Measurements from ENCODE around the gene HIGD2A.

The HIGD2A gene

GRCh38 chr5:176368726-176369125 is 19.8 kb upstream of the HIGD2A start:
- no peak for DNase-seq (ENCODE audit: low read depth in 1 of 2, low spot score in 1 of 2)

- DNase-seq (ENCODE audit: low read depth in 1 of 2, low spot score in 1 of 2): no peak
These were observed 18.4 kb upstream of the HIGD2A start for GRCh38 chr5:176369934-176370711.

- no peak for DNase-seq (ENCODE audit: low read depth in 1 of 2, low spot score in 1 of 2)
These were observed 16.7 kb upstream of the HIGD2A start for GRCh38 chr5:176371621-176372539.

- DNase-seq (ENCODE audit: low read depth in 1 of 2, low spot score in 1 of 2): no peak
These were observed 15.3 kb upstream of the HIGD2A start for GRCh38 chr5:176373100-176373818.

- DNase-seq (ENCODE audit: low read depth in 1 of 2, low spot score in 1 of 2): no peak
These were observed 8.7 kb upstream of the HIGD2A start for GRCh38 chr5:176379881-176380280.

GRCh38 chr5:176381423-176381822 is 7.1 kb upstream of the HIGD2A start:
- DNase-seq (ENCODE audit: low read depth in 1 of 2, low spot score in 1 of 2): no peak

GRCh38 chr5:176381979-176382378 is 6.6 kb upstream of the HIGD2A start:
- no peak for DNase-seq (ENCODE audit: low read depth in 1 of 2, low spot score in 1 of 2)

- DNase-seq (ENCODE audit: low read depth in 1 of 2, low spot score in 1 of 2): no peak
These were observed 5.8 kb upstream of the HIGD2A start for GRCh38 chr5:176382721-176383120.

- DNase-seq (ENCODE audit: low read depth in 1 of 2, low spot score in 1 of 2): no peak
These were observed 5.2 kb upstream of the HIGD2A start for GRCh38 chr5:176383248-176383905.

- no peak for DNase-seq (ENCODE audit: low read depth in 1 of 2, low spot score in 1 of 2)
These were observed 4.6 kb upstream of the HIGD2A start for GRCh38 chr5:176383961-176384360.

GRCh38 chr5:176384366-176384930 is 4.1 kb upstream of the HIGD2A start:
- no peak for DNase-seq (ENCODE audit: low read depth in 1 of 2, low spot score in 1 of 2)

- no peak for DNase-seq (ENCODE audit: low read depth in 1 of 2, low spot score in 1 of 2)
These were observed 3.6 kb upstream of the HIGD2A start for GRCh38 chr5:176384991-176385390.

GRCh38 chr5:176386491-176386890 is 2.1 kb upstream of the HIGD2A start:
- no peak for DNase-seq (ENCODE audit: low read depth in 1 of 2, low spot score in 1 of 2)

- no peak for DNase-seq (ENCODE audit: low read depth in 1 of 2, low spot score in 1 of 2)
These were observed 1.1 kb upstream of the HIGD2A start for GRCh38 chr5:176387384-176387925.

GRCh38 chr5:176388003-176388443 is 528 bp upstream of the HIGD2A start:
- DNase-seq (ENCODE audit: low read depth in 1 of 2, low spot score in 1 of 2): no peak

- no peak for DNase-seq (ENCODE audit: low read depth in 1 of 2, low spot score in 1 of 2)
These were observed 878 bp downstream of the HIGD2A start for GRCh38 chr5:176389135-176390123.

- no peak for DNase-seq (ENCODE audit: low read depth in 1 of 2, low spot score in 1 of 2)
These were observed 2.9 kb downstream of the HIGD2A start for GRCh38 chr5:176391479-176391878.

- DNase-seq (ENCODE audit: low read depth in 1 of 2, low spot score in 1 of 2): no peak
These were observed 3.4 kb downstream of the HIGD2A start for GRCh38 chr5:176391999-176392398.

- no peak for DNase-seq (ENCODE audit: low read depth in 1 of 2, low spot score in 1 of 2)
These were observed 4.0 kb downstream of the HIGD2A start for GRCh38 chr5:176392526-176392925.
